COR-L47 (cell line): ENCODE results near the gene GINM1.

Experiments used
- DNase-seq: peaks from one replicate; lab custom pipeline; 2025; lab: John Stamatoyannopoulos, UW

Gene GINM1

GRCh38 chr6:149565527-149566409, at the start of gene GINM1:
TSS of gene GINM1 (plus strand) at chr6:149566375. CDS start at chr6:149566415, 40 bp downstream.
- DNase-seq: peak; percentile 70

GRCh38 chr6:149529650-149530049, 36.5 kb upstream of the GINM1 start:
- DNase-seq: no peak

GRCh38 chr6:149534742-149535141, 31.4 kb upstream of the GINM1 start:
- no peak for DNase-seq

- no peak for DNase-seq
Observed at GRCh38 chr6:149541139-149541538, 25.0 kb upstream of the GINM1 start.

GRCh38 chr6:149544646-149545257, 21.4 kb upstream of the GINM1 start:
- no peak for DNase-seq

- DNase-seq: no peak
Observed at GRCh38 chr6:149545258-149545753, 20.9 kb upstream of the GINM1 start.

- DNase-seq: peak; percentile 74
Observed at GRCh38 chr6:149545754-149546471, 20.3 kb upstream of the GINM1 start, which contains the start of gene PPIL4. TSS of gene PPIL4 (minus strand) at chr6:149546043. CDS start at chr6:149546005, 38 bp downstream.

GRCh38 chr6:149551920-149552319, 14.3 kb upstream of the GINM1 start:
- DNase-seq: no peak

GRCh38 chr6:149558029-149558428, 8.1 kb upstream of the GINM1 start:
- no peak for DNase-seq

GRCh38 chr6:149559389-149559788, 6.8 kb upstream of the GINM1 start:
- no peak for DNase-seq

GRCh38 chr6:149560736-149561135, 5.4 kb upstream of the GINM1 start:
- no peak for DNase-seq

GRCh38 chr6:149563203-149563927, 2.8 kb upstream of the GINM1 start:
- no peak for DNase-seq

GRCh38 chr6:149563928-149564325, 2.2 kb upstream of the GINM1 start:
- DNase-seq: no peak

GRCh38 chr6:149566410-149567193, 427 bp downstream of the GINM1 start:
- DNase-seq: peak; percentile 16

- no peak for DNase-seq
Observed at GRCh38 chr6:149567194-149567586, 1.0 kb downstream of the GINM1 start.

GRCh38 chr6:149567945-149568585, 1.9 kb downstream of the GINM1 start:
- DNase-seq: no peak

- no peak for DNase-seq
Observed at GRCh38 chr6:149580880-149581279, 14.7 kb downstream of the GINM1 start.

- no peak for DNase-seq
Observed at GRCh38 chr6:149581349-149581748, 15.2 kb downstream of the GINM1 start.

- DNase-seq: no peak
Observed at GRCh38 chr6:149586149-149586548, 20.0 kb downstream of the GINM1 start.

- DNase-seq: no peak
Observed at GRCh38 chr6:149592983-149593382, 26.8 kb downstream of the GINM1 start.
